H9 (cell line): ENCODE data around the gene IER2. TPM values are rescaled to one million over a fixed set of nuclear protein-coding genes. Genes with fewer than 3 reads are reported as not detected.

Experiments used
- DNase-seq: peaks from one replicate; pipeline ENCODE4 v3.0.0-alpha.2; 2017
- H2AFZ ChIP-seq: one replicate; pipeline ENCODE4 v1.6.1; 2013; ENCODE audit warnings: mild to moderate bottlenecking, low read length, control low read depth, moderate library complexity
- H2AK5ac ChIP-seq: 2 replicates; pipeline ENCODE4 v1.6.1; 2013; ENCODE audit warnings: low read length, control low read depth, mixed read lengths; ENCODE audit not compliant: insufficient read length
- H2BK120ac ChIP-seq: one replicate; pipeline ENCODE4 v1.6.1; 2013; ENCODE audit warnings: low read depth, mild to moderate bottlenecking, low read length, control low read depth, inconsistent platforms; ENCODE audit not compliant: poor library complexity, severe bottlenecking
- H2BK12ac ChIP-seq: 2 replicates; pipeline ENCODE4 v1.6.1; 2013; ENCODE audit warnings: low read length, control low read depth, mixed read lengths, low read depth; ENCODE audit not compliant: insufficient read length
- H2BK15ac ChIP-seq: 2 replicates; pipeline ENCODE4 v1.6.1; 2013; ENCODE audit warnings: low read depth, low read length, control low read depth
- H2BK20ac ChIP-seq: one replicate; pipeline ENCODE4 v1.6.1; 2013; ENCODE audit warnings: low read depth, mild to moderate bottlenecking, low read length, control low read depth, inconsistent platforms; ENCODE audit not compliant: poor library complexity, severe bottlenecking
- H2BK5ac ChIP-seq: 2 replicates; pipeline ENCODE4 v1.6.1; 2013; ENCODE audit warnings: low read length, control low read depth, mixed read lengths; ENCODE audit not compliant: insufficient read length
- H3K14ac ChIP-seq: 2 replicates; pipeline ENCODE4 v1.6.1; 2013; ENCODE audit warnings: low read length, control low read depth; ENCODE audit not compliant: insufficient read depth
- H3K18ac ChIP-seq: 2 replicates; pipeline ENCODE4 v1.6.1; 2013; ENCODE audit warnings: low read depth, mild to moderate bottlenecking, mixed read lengths, low read length, control low read depth; ENCODE audit not compliant: insufficient read length
- H3K23ac ChIP-seq: 2 replicates; pipeline ENCODE4 v1.6.1; 2013; ENCODE audit warnings: low read length, control low read depth, mixed read lengths, low read depth; ENCODE audit not compliant: insufficient read length
- H3K23me2 ChIP-seq: 2 replicates; pipeline ENCODE4 v1.6.1; 2013; ENCODE audit warnings: low read depth, mild to moderate bottlenecking, mixed read lengths, low read length, control low read depth; ENCODE audit not compliant: insufficient read length, poor library complexity, severe bottlenecking
- H3K27ac ChIP-seq: 2 replicates; pipeline ENCODE4 v1.5.1; 2013; ENCODE audit warnings: low read length, control low read depth, mixed read lengths, low read depth; ENCODE audit not compliant: insufficient read length
- H3K27me3 ChIP-seq: 2 replicates; pipeline ENCODE4 v1.6.1; 2013; ENCODE audit warnings: low read length, control low read depth, inconsistent platforms; ENCODE audit not compliant: insufficient read depth
- H3K4ac ChIP-seq: 2 replicates; pipeline ENCODE4 v1.6.1; 2013; ENCODE audit warnings: low read depth, mild to moderate bottlenecking, control low read depth, inconsistent platforms, low read length, moderate library complexity
- H3K4me1 ChIP-seq: 2 replicates; pipeline ENCODE4 v1.6.1; 2013; ENCODE audit warnings: low read length, control low read depth, inconsistent platforms; ENCODE audit not compliant: insufficient read depth
- H3K4me2 ChIP-seq: 2 replicates; pipeline ENCODE4 v1.6.1; 2013; ENCODE audit warnings: low read length, control low read depth, mixed read lengths; ENCODE audit not compliant: insufficient read length, insufficient read depth
- H3K56ac ChIP-seq: 2 replicates; pipeline ENCODE4 v1.6.1; 2013; ENCODE audit warnings: low read depth, mild to moderate bottlenecking, mixed read lengths, low read length, control low read depth; ENCODE audit not compliant: insufficient read length
- H3K79me1 ChIP-seq: 2 replicates; pipeline ENCODE4 v1.6.1; 2013; ENCODE audit warnings: low read depth, mild to moderate bottlenecking, moderate library complexity, low read length, control low read depth, inconsistent platforms; ENCODE audit not compliant: insufficient read depth, poor library complexity, severe bottlenecking
- H3K79me2 ChIP-seq: 2 replicates; pipeline ENCODE4 v1.6.1; 2013; ENCODE audit warnings: low read length, control low read depth, inconsistent platforms; ENCODE audit not compliant: insufficient read depth
- H3K9ac ChIP-seq: 2 replicates; pipeline ENCODE4 v1.6.1; 2013; ENCODE audit warnings: low read length, control low read depth, mixed read lengths; ENCODE audit not compliant: insufficient read length; ENCODE audit errors: extremely low read depth
- H3K9me3 ChIP-seq: one replicate; pipeline ENCODE4 v1.6.1; 2013; ENCODE audit warnings: low read depth, low read length, inconsistent platforms; ENCODE audit not compliant: control insufficient read depth
- H3T11ph ChIP-seq: one replicate; pipeline ENCODE4 v1.6.1; 2013; ENCODE audit warnings: mild to moderate bottlenecking, low read length, control low read depth, inconsistent platforms
- H4K20me1 ChIP-seq: one replicate; pipeline ENCODE4 v1.6.1; 2013; ENCODE audit not compliant: control insufficient read depth, insufficient read length, insufficient read depth
- H4K5ac ChIP-seq: 2 replicates; pipeline ENCODE4 v1.6.1; 2013; ENCODE audit warnings: low read depth, mild to moderate bottlenecking, mixed read lengths, low read length, control low read depth; ENCODE audit not compliant: insufficient read length
- H4K8ac ChIP-seq: replicated peaks from 2 replicates; pipeline ENCODE4 v1.6.1; 2013; ENCODE audit warnings: low read length, control low read depth, mixed read lengths, low read depth; ENCODE audit not compliant: insufficient read length
- H4K91ac ChIP-seq: 2 replicates; pipeline ENCODE4 v1.6.1; 2013; ENCODE audit warnings: low read depth, mild to moderate bottlenecking, moderate library complexity, mixed read lengths, low read length, control low read depth; ENCODE audit not compliant: insufficient read length
- H3K27ac Mint-ChIP-seq, 3 experiments: 2 replicates in 2 of 3; 3 replicates in 1 of 3; pipeline ENCODE4 v1.8.0; 2020 to 2021; ENCODE audit warnings: mixed read lengths in 3 of 3, mild to moderate bottlenecking in 1 of 3, moderate library complexity in 1 of 3
- H3K27me3 Mint-ChIP-seq: 2 replicates; pipeline ENCODE4 v1.8.0; 2021; ENCODE audit warnings: low read depth, mild to moderate bottlenecking, moderate library complexity, mixed read lengths
- H3K36me3 Mint-ChIP-seq, 3 experiments: 2 replicates in 2 of 3; 3 replicates in 1 of 3; pipeline ENCODE4 v1.8.0; 2020 to 2021; ENCODE audit warnings: low read depth in 3 of 3, mixed read lengths in 3 of 3; ENCODE audit not compliant: insufficient read depth in 1 of 3
- H3K4me1 Mint-ChIP-seq, 2 experiments: 2 replicates each; pipeline ENCODE4 v1.8.0; 2020; ENCODE audit warnings: mixed read lengths in 2 of 2
- H3K4me3 Mint-ChIP-seq, 2 experiments: 2 replicates in 1 of 2; 3 replicates in 1 of 2; pipeline ENCODE4 v1.8.0; 2020 to 2021; ENCODE audit warnings: mild to moderate bottlenecking in 2 of 2, mixed read lengths in 2 of 2, moderate library complexity in 1 of 2
- H3K9me3 Mint-ChIP-seq, 2 experiments: 2 replicates in 1 of 2; 3 replicates in 1 of 2; pipeline ENCODE4 v1.8.0; 2020; ENCODE audit warnings: mild to moderate bottlenecking in 2 of 2, mixed read lengths in 2 of 2, moderate library complexity in 1 of 2
- CTCF ChIP-seq: fragments of 200-600 bp; sonication (generic); conservative IDR thresholded peaks from 3 replicates; pipeline ENCODE4 v1.8.0; 2021; ENCODE audit warnings: antibody characterized with exemption, mild to moderate bottlenecking
- WGBS: extraction: QIAGEN DNeasy Blood & Tissue Kit; methylation state at CpG from one replicate; pipeline ENCODE4 v1.1.7; 2013; ENCODE audit warnings: missing lambda C conversion rate, low lambda C conversion rate, mixed read lengths; ENCODE audit not compliant: insufficient read length; ENCODE audit errors: extremely low coverage; 5-methylcytosine and 5-hydroxymethylcytosine counted together
- total RNA-seq: library from RNA; stranded (reverse); gene quantifications from 2 replicates; pipeline ENCODE4 v1.2.1, GENCODE V29; 2021

The IER2 gene
- total RNA-seq, 1 experiment from 2014 or later = 160 TPM

- WGBS = no CpG with 5 or more reads among the region's 57 CpGs
- H3K27ac Mint-ChIP-seq = peak overlapping the region; percentile 87 to 97 (median 90); a peak in 4 of 7 replicates
- peak; percentile 96 for DNase-seq
Observed at GRCh38 chr19:13118424-13119193, 31.6 kb upstream of the IER2 start.

More at GRCh38 chr19:13118424-13119193, 31.6 kb upstream of the IER2 start:
- no peak for TF ChIP-seq CTCF
- no peak overlapping the region for H3K27ac ChIP-seq
- peaks cover 1% of the 10 kb centered on the region for H3K79me1 ChIP-seq
- H3K79me2 ChIP-seq = peaks cover 56% of the 10 kb centered on the region
- H3K4ac ChIP-seq = no peak overlapping the region; the same call in 1 of the 2 replicates
- peak overlapping the region; percentile 94 for H3K14ac ChIP-seq
- no peak overlapping the region for H2BK5ac ChIP-seq
- peak overlapping the region; percentile 94 for H3K18ac ChIP-seq
- no peak overlapping the region for H2BK15ac ChIP-seq
- no peak overlapping the region for H2AK5ac ChIP-seq
- H3T11ph ChIP-seq = no peak overlapping the region
- H3K4me1 ChIP-seq = peaks cover 11% of the 10 kb centered on the region; the same call in 1 of the 2 replicates
- no peak overlapping the region for H2BK20ac ChIP-seq
- peaks cover 52 to 53% of the 10 kb centered on the region in 2 experiments for H3K4me1 Mint-ChIP-seq
- peaks cover 10 to 55% (median 47%) of the 10 kb centered on the region in 3 experiments; a peak in 6 of 7 replicates for H3K36me3 Mint-ChIP-seq
- no peak overlapping the region for H3K56ac ChIP-seq
- H3K23ac ChIP-seq = no peak overlapping the region
- no peak overlapping the region for H2AFZ ChIP-seq
- no peaks in the 10 kb centered on the region for H3K27me3 ChIP-seq
- H2BK120ac ChIP-seq = no peak overlapping the region
- no peak overlapping the region for H4K8ac ChIP-seq
- no peaks in the 10 kb centered on the region for H4K20me1 ChIP-seq
- peaks cover 0 to 1% of the 10 kb centered on the region in 2 experiments; a peak in 2 of 5 replicates for H3K9me3 Mint-ChIP-seq
- peak overlapping the region; percentile 82 to 93 for H3K4me3 Mint-ChIP-seq
- H2BK12ac ChIP-seq = peak overlapping the region; percentile 53
- peaks cover 11% of the 10 kb centered on the region for H3K23me2 ChIP-seq
- H3K27me3 Mint-ChIP-seq = no peaks in the 10 kb centered on the region
- no peak overlapping the region for H4K91ac ChIP-seq
- no peaks in the 10 kb centered on the region for H3K9me3 ChIP-seq
- H4K5ac ChIP-seq = no peak overlapping the region
- peak overlapping the region; percentile 84 for H3K9ac ChIP-seq
- H3K4me2 ChIP-seq = peak overlapping the region; percentile 69
